Neutrophil (primary cell): ENCODE results near the gene FGD4.

Experiments
- H3K27ac ChIP-seq: fragments of 200-600 bp; sonication (generic); 2 replicates; pipeline ENCODE4 v1.5.1; 2016; ENCODE audit warnings: mild to moderate bottlenecking, moderate library complexity
- H3K27me3 ChIP-seq: fragments of 200-600 bp; sonication (generic); 2 replicates; pipeline ENCODE4 v1.6.0; 2016; ENCODE audit warnings: mild to moderate bottlenecking
- H3K36me3 ChIP-seq: fragments of 200-600 bp; sonication (generic); 2 replicates; pipeline ENCODE4 v1.5.1; 2017
- H3K4me1 ChIP-seq, 2 experiments: fragments of 200-600 bp in 1 of 2; sonication (generic) in 1 of 2; 1 replicate in 1 of 2; 2 replicates in 1 of 2; pipeline versions ENCODE4 v1.5.1 to v1.6.1; 2013 to 2016; ENCODE audit warnings: low read depth in 1 of 2, low read length in 1 of 2, mild to moderate bottlenecking in 1 of 2, moderate library complexity in 1 of 2; ENCODE audit not compliant: control insufficient read depth in 1 of 2, insufficient read depth in 1 of 2
- H3K4me3 ChIP-seq, 2 experiments: fragments of 200-600 bp in 1 of 2; sonication (generic) in 1 of 2; 1 replicate in 1 of 2; 2 replicates in 1 of 2; pipeline ENCODE4 v1.5.1; 2013 to 2016; ENCODE audit warnings: low read depth in 1 of 2, low read length in 1 of 2, mild to moderate bottlenecking in 1 of 2, moderate library complexity in 1 of 2
- H3K9me3 ChIP-seq: fragments of 200-600 bp; sonication (generic); 2 replicates; pipeline ENCODE4 v1.5.1; 2016
- TF ChIP-seq, protein P1 (sequence below): fragments of 200-600 bp; sonication (generic); IDR thresholded peaks from 2 replicates; pipeline ENCODE4 v1.5.1; 2016; ENCODE audit warnings: antibody characterized with exemption

Gene FGD4

DNA sequence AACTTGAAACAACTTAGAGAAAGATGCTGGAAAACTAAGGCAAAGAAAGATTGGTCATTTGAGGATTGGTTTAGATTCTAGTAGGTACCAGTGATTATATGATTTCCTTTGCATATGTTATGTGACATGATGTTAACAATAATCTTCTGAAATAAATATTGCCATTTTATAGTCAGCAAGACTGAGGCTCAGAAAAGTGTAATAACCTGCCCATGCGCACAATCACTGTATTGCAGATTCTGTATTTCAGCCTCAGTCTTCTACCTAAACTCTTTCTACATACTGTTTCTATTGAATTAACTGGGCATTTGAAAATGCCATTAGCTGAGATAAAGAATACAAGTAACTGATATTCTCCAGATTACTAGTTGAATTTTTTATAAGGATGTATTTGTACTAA, 61.3 kb downstream of the FGD4 start:
- TF ChIP-seq, protein P1, sequence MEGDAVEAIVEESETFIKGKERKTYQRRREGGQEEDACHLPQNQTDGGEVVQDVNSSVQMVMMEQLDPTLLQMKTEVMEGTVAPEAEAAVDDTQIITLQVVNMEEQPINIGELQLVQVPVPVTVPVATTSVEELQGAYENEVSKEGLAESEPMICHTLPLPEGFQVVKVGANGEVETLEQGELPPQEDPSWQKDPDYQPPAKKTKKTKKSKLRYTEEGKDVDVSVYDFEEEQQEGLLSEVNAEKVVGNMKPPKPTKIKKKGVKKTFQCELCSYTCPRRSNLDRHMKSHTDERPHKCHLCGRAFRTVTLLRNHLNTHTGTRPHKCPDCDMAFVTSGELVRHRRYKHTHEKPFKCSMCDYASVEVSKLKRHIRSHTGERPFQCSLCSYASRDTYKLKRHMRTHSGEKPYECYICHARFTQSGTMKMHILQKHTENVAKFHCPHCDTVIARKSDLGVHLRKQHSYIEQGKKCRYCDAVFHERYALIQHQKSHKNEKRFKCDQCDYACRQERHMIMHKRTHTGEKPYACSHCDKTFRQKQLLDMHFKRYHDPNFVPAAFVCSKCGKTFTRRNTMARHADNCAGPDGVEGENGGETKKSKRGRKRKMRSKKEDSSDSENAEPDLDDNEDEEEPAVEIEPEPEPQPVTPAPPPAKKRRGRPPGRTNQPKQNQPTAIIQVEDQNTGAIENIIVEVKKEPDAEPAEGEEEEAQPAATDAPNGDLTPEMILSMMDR = no peak
- Histone ChIP-seq H3K27me3 (no peaks in the 10 kb centered on the region), H3K27ac (no peak overlapping the region), H3K4me1 (peaks cover 7% of the 10 kb centered on the region in 2 experiments), H3K4me3 (no peak overlapping the region), H3K36me3 (no peaks in the 10 kb centered on the region), H3K9me3 (no peaks in the 10 kb centered on the region)

GRCh38 chr12:32462908-32463307, 63.5 kb downstream of the FGD4 start:
- no peaks in the 10 kb centered on the region for H3K27me3 ChIP-seq
- TF ChIP-seq, protein P1 = no peak
- no peaks in the 10 kb centered on the region for H3K9me3 ChIP-seq
- H3K27ac ChIP-seq = no peak overlapping the region
- no peaks in the 10 kb centered on the region for H3K4me1 ChIP-seq
- H3K4me3 ChIP-seq = no peak overlapping the region
- no peaks in the 10 kb centered on the region for H3K36me3 ChIP-seq

DNA sequence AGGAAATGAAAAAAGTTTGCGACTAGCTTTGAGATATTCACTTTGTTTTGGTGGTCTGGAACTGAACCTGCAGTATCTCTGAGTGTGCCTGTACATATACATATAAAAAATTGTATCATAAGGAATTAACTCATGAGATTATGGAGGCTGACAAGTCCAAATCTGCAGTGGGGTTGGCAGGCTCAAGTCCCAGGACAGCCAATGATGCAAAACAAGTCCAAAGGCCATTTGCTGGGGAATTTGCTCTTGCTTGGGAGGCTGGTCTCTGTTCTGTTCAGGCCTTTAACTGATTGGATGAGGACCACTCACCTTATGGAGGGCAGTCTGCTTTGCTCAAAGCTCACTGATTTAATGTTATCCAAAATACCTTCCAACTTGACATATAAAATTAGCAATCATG, 66.8 kb downstream of the FGD4 start:
- Histone ChIP-seq H3K27me3 (no peaks in the 10 kb centered on the region), H3K9me3 (no peaks in the 10 kb centered on the region), H3K4me1 (no peaks in the 10 kb centered on the region), H3K4me3 (no peak overlapping the region), H3K27ac (no peak overlapping the region), H3K36me3 (no peaks in the 10 kb centered on the region)
- TF ChIP-seq, protein P1 = no peak

GRCh38 chr12:32466986-32467711, 67.8 kb downstream of the FGD4 start:
- TF ChIP-seq, protein P1 = no peak
- Histone ChIP-seq H3K36me3 (no peaks in the 10 kb centered on the region), H3K4me1 (no peaks in the 10 kb centered on the region), H3K4me3 (no peak overlapping the region), H3K27ac (no peak overlapping the region), H3K9me3 (no peaks in the 10 kb centered on the region), H3K27me3 (no peaks in the 10 kb centered on the region)

DNA sequence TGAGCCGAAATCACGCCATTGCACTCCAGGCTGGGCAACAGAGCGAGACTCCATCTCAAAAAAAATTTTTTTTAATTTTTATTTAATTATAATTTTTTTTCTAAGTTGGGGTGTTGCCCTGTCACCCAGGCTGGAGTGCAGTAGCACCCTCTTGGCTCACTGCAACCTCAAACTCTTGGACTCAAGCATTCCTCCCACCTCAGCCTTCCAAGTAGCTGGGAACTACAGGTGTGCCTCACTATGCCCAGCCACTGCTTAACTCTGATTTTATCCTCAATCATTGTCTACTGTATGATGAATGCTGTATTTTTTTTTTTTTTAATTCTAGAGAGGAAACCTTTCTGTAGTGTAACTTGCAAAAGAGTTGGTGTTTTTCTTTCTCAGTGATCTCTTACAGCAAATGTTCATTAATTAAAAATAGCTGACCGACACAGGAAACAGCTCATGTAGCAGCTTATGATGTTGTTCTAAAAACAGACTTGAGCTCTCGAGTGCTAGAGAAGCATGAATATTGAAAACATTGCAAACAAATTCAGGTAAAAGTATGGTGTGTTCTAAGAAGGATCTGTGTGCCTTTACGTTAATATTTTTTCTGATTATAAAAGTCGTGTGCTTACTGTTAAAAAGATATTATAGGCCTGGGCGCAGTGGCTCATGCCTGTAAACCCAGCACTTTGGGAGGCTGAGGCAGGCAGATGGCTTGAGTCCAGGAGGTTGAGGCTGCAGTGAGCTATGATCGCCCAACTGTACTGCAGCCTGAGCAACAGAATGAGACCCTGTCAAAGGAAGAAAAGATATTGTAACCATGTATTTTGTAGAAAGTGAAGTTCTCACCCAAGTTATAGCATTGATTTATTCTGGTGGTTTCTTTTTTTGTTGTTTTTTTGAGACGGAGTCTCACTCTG, 68.9 kb downstream of the FGD4 start:
- H3K27me3 ChIP-seq = no peaks in the 10 kb centered on the region
- TF ChIP-seq, protein P1 = no peak
- H3K9me3 ChIP-seq = no peaks in the 10 kb centered on the region
- no peaks in the 10 kb centered on the region for H3K4me1 ChIP-seq
- no peaks in the 10 kb centered on the region for H3K36me3 ChIP-seq
- no peak overlapping the region for H3K4me3 ChIP-seq
- no peak overlapping the region for H3K27ac ChIP-seq
